HG02642 (cell line): ENCODE data around the gene PHEX.

Experiments used
- ATAC-seq: cut with Tn5 transposase; IDR thresholded peaks from one replicate; pipeline ENCODE4 v1.9.1; 2021; ENCODE audit warnings: mild to moderate bottlenecking; ENCODE audit not compliant: unreplicated experiment, poor library complexity

The PHEX gene

GRCh38 chrX:22095856-22096255, 63.7 kb downstream of the PHEX start:
- no peak for ATAC-seq

DNA sequence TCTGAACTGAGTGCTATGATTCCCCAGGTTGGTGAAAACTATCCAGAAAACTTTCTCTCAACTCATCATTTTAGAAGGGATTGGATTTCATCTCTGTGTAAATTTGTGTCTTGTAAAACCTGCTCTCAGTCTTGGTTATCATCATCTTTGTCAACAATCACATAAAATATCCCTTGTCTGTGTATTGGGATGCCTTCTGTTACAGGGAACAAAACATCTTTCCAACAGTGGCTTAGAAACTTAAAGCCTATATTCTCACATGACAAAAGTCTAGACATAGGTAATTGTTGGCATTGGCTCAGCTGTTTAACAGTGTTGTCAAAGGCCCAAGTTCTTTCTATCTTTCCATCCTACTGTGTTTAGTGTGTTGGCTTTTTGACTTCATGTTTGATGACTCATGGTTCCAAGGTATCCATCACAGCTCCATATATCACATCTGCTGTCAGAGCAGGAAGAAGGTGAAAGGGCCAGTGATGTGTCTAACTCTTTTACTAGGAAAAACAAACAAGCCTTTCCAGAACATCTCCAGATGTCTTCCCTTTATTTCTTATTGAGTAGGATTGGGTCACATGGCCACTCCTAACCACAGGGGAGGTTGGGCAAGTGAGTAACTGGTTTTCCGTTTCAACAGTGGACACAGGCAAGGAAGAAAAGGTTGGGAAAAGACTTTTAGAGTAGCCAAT, 65.0 kb downstream of the PHEX start:
- no peak for ATAC-seq

- no peak for ATAC-seq
Observed at GRCh38 chrX:22105231-22105630, 73.1 kb downstream of the PHEX start.

GRCh38 chrX:22105971-22106370, 73.8 kb downstream of the PHEX start:
- no peak for ATAC-seq

- no peak for ATAC-seq
Observed at GRCh38 chrX:22109442-22109841, 77.3 kb downstream of the PHEX start.

GRCh38 chrX:22110729-22111494, 78.8 kb downstream of the PHEX start:
- ATAC-seq = no peak

- no peak for ATAC-seq
Observed at GRCh38 chrX:22116605-22117546, 84.8 kb downstream of the PHEX start.

GRCh38 chrX:22117633-22118032, 85.5 kb downstream of the PHEX start:
- ATAC-seq = no peak

DNA sequence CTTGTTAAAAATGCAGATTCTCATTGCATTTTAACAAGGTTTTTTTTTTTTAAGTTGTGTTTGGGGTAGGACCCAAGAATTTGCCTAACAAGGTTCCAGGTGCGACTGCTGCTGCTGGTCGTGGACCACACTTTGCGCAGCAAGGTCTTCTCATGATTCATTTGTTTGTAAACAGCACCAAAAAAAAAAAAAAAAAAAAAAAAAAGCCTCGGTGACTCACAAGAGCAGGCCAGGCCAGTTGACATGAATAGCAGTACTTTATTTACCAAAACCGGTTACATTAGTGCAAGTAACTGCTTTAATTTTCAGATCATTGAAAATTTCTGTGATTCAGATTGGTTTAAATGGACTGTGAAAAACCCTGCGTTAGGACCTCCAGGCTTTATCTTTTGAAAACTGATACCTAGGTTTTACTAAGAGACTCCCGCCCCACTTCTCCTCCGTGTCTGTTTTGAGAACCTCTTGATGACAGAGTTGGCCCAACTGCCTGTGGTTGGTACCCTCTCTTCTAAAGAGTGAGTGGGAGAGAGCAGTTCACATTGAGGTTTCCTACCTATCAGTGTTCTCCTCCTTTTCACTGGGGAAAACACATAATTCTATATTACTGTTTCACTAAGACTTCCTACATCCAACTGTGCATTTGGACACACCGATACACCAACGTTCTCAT, 86.2 kb downstream of the PHEX start:
- ATAC-seq = no peak

DNA sequence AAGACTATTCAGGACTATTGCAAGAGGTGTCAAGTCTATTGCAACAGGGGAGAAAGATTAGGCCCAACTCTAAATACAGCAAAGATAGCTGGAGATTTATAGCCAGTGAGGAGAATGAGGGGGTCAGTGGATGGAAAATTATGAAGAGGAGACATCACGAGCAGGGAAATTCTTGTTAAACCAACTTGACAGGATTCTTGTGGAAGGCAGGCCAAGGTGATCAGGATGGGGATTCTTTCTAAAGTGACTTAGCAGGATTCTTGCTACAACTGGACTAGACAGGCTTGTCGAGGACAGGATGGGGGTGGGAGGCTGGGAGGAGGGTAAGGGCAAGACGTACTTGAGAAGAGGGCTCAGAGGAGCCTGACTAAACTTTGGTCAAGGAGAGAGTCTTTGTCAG, 89.0 kb downstream of the PHEX start:
- ATAC-seq = no peak

- ATAC-seq = no peak
Observed at GRCh38 chrX:22122510-22122909, 90.4 kb downstream of the PHEX start.

GRCh38 chrX:22124098-22124497, 92.0 kb downstream of the PHEX start:
- no peak for ATAC-seq

DNA sequence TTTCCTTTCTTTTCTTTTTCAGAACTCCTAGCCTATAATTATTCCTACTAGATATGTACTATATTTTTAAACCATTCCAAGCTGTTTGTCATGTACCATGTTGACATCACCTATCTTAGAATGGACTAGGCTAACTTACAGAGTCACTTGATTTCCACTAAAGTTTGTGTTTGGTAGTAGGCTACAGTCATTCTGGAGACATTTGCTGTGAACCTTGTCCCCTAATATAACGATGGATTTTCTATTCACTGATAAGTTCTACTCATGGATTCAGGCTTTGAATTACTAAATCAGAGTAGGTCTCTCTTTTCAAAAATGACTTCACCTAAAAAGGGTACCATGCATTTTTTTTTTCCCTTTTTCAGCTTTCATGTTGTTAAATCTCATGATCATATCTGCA, 93.4 kb downstream of the PHEX start:
- no peak for ATAC-seq

DNA sequence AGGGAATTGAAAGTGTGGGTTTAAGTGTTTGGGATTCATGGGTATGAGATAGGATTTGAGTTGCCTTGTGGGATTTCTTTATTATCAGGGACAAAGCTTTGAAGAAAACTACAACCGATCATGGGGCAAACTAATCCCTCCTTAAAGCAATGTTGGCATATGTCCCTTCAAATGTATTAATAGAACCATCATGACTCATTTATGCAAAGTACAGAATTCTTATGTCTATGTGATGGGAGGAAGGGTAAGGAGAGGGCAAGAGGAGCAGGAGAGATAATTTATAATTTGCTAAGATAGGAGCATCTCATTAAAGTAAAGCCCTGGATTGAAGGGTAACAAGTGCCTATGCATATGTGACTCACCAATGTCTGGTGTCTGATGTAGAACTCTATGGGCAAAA, 94.2 kb downstream of the PHEX start:
- no peak for ATAC-seq

- ATAC-seq = no peak
Observed at GRCh38 chrX:22128961-22129360, 96.8 kb downstream of the PHEX start.

DNA sequence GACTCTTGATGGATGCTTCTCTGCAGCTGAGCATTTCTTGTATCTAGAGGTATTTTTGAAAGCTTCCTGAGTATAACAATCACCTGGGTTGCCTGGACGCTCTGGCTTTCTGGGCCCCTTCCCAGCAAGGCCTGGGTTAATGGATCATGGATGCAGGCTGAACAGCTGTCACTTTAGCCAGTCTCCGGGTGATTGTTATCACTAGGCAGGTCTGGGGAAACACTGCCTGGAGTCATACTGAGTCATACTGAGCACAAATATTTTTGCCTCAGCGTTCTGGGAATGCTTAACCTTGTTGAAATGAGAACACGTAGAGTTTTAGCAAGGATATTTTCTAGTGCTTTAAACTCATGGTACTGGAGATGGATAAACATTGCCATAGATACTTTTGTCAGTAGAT, 102.6 kb downstream of the PHEX start:
- ATAC-seq = no peak

- ATAC-seq = no peak
Observed at GRCh38 chrX:22135171-22135711, 103.1 kb downstream of the PHEX start.

DNA sequence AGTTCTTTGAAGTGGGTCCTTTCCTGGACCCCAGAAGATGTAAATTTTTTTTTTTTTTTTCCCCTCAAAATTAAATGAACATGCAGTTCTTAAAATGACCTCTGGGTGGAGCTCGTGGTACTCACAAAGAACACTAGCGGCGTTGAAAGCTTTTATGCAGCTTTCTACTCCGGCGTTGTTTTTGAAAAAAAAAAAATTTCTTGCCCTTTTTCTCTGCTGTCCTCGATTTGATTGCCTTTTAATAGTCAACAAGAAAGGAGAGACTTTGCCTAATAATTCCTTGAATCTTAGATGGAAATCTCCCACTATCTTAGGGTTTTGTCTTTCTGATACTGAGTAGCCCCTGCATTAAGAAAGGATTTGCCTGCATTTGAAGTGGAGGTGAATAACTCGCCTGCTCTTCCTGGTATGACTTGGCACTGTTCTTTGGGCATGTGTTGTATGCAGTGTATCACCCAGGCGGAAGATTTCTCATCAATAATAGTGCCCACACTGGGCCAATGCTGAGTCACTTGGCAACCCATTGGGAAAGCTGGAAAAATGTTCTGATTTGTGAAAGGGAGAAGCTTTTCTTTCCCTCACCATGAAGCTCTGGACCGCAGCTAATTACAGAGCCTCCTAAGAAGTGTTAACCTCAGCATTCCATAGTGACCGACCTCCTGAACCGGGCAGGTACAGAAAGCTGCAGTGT, 104.0 kb downstream of the PHEX start:
- ATAC-seq = no peak

- no peak for ATAC-seq
Observed at GRCh38 chrX:22136711-22137110, 104.6 kb downstream of the PHEX start.

- no peak for ATAC-seq
Observed at GRCh38 chrX:22139822-22140221, 107.7 kb downstream of the PHEX start.
